ENCODE measurements around the gene DOK1. TPM values are rescaled to one million over a fixed set of nuclear protein-coding genes. Genes with fewer than 3 reads are reported as not detected.
"Not testable (repeated sequence)": the region's sequence is repeated elsewhere in the genome, so short reads cannot be mapped to it uniquely, and the experiment has no call there.

The DOK1 gene
- total RNA-seq, 2 experiments from 2014 or later = 23.1 to 24.5 TPM

- ChIA-PET CTCF (no interaction called here), POLR2A (interaction anchor here (1.8 kb wide), 1 partner anchor 15 kb away, joined by 5 read pairs; no protein-coding TSS in a partner anchor)
- H3K4me1 Mint-ChIP-seq (ENCODE audit: low read depth) = peaks cover 14% of the 10 kb centered on the region
- no peak for DNase-seq
- H3K36me3 Mint-ChIP-seq = peaks cover 4% of the 10 kb centered on the region
- peaks cover 18% of the 10 kb centered on the region for H3K27me3 Mint-ChIP-seq
- H3K9me3 Mint-ChIP-seq = no peaks in the 10 kb centered on the region
- H3K4me3 Mint-ChIP-seq = no peak overlapping the region
- no peak overlapping the region for H3K27ac Mint-ChIP-seq
- intact Hi-C loops (cut with micrococcal nuclease) = no loop called here
Measured at GRCh38 chr2:74551942-74552913, 2.3 kb upstream of the DOK1 start.

GRCh38 chr2:74552914-74553811 lies 1.4 kb upstream of the DOK1 start:
- ChIA-PET CTCF (interaction anchor here (1.3 kb wide), 1 partner anchor 8 kb away, joined by 3 read pairs; no protein-coding TSS in a partner anchor), POLR2A (interaction anchor here (1.8 kb wide), 1 partner anchor 14 kb away, joined by 5 read pairs; no protein-coding TSS in a partner anchor)
- Mint-ChIP-seq H3K9me3 (no peaks in the 10 kb centered on the region), H3K36me3 (peaks cover 4% of the 10 kb centered on the region), H3K27me3 (peaks cover 13% of the 10 kb centered on the region), H3K4me1 (ENCODE audit: low read depth) (peaks cover 13% of the 10 kb centered on the region), H3K27ac (no peak overlapping the region), H3K4me3 (peak overlapping the region; percentile 61)
- no peak for DNase-seq
- intact Hi-C loops (cut with micrococcal nuclease) = no loop called here

DNA sequence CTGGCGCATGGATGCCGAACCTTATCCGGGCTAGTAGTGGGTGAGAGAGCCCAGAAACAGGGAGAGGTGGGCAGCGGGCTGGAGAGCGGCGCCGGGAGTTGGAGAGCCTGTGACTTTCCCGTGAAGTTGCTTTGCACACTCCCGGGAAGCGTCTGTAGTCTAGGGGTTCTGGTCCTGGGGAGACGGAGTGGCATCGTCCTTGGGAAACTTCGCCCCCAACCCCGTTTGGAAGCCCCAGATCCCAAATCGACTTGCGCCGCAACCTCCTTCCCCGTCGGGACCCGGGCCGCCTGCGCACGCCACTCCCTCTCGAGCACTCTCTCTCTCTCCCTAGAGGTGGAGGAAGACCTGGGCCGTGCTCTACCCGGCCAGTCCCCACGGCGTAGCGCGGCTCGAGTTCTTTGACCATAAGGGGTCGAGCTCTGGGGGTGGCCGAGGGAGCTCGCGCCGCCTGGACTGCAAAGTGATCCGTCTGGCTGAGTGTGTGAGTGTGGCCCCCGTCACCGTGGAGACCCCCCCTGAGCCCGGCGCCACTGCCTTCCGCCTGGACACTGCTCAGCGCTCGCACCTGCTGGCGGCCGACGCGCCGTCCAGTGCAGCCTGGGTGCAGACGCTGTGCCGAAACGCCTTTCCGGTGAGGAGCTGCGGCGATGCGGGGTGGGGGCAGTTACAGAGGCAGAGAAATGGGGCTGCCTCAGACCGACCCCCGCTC lies 456 bp downstream of the DOK1 start:
- peak overlapping the region; percentile 95 for H3K4me3 Mint-ChIP-seq
- ChIA-PET CTCF (interaction anchor here (0.7 to 2.6 kb wide), 4 partner anchors 10 to 34 kb away, joined by 3 to 16 read pairs (median 4); no protein-coding TSS in a partner anchor), POLR2A (interaction anchor here (1.2 to 1.3 kb wide), 2 partner anchors 12 to 24 kb away, joined by 4 to 9 read pairs; no protein-coding TSS in a partner anchor)
- H3K36me3 Mint-ChIP-seq = peaks cover 4% of the 10 kb centered on the region
- H3K9me3 Mint-ChIP-seq = no peaks in the 10 kb centered on the region
- peak; percentile 57 for DNase-seq
- H3K4me1 Mint-ChIP-seq (ENCODE audit: low read depth) = peaks cover 8% of the 10 kb centered on the region
- intact Hi-C loops (cut with micrococcal nuclease) = loop anchor here (1.0 to 2.0 kb wide), 4 partner anchors 16 to 72 kb away; partner anchors contain the start of genes AUP1, CCDC142, HTRA2 and TTC31
- peaks cover 6% of the 10 kb centered on the region for H3K27me3 Mint-ChIP-seq
- H3K27ac Mint-ChIP-seq = peak overlapping the region; percentile 91

DNA sequence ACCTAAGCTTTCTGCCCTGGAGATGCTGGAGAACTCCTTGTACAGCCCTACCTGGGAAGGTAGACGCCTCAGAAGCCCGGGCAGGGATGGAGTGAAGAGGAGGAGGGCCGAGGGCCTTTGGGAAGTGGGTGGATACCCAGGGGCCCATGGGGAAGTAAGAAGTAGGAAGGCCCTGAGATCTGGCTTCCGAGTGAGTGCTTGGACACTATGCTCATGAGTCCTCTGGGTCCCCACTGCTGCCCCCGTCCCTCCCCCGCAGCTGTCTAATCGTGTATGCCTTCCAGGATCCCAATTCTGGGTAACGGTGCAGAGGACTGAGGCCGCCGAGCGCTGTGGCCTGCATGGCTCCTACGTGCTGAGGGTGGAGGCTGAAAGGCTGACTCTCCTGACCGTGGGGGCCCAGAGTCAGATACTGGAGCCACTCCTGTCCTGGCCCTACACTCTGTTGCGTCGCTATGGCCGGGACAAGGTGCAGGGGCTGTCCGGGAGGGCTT lies 1.1 kb downstream of the DOK1 start:
- intact Hi-C loops (cut with micrococcal nuclease) = loop anchor here (2.0 kb wide), 2 partner anchors 15 to 73 kb away; partner anchors contain the start of genes CCDC142 and TTC31
- ChIA-PET CTCF (interaction anchor here (0.7 to 2.6 kb wide), 3 partner anchors 11 to 33 kb away, joined by 3 to 16 read pairs (median 4); no protein-coding TSS in a partner anchor), POLR2A (interaction anchor here (0.6 to 1.3 kb wide), 4 partner anchors 11 to 399 kb away, joined by 3 to 9 read pairs (median 4); no protein-coding TSS in a partner anchor)
- DNase-seq = no peak
- H3K4me3 Mint-ChIP-seq = peak overlapping the region; percentile 95
- H3K9me3 Mint-ChIP-seq = no peaks in the 10 kb centered on the region
- H3K4me1 Mint-ChIP-seq (ENCODE audit: low read depth) = peaks cover 11% of the 10 kb centered on the region
- H3K36me3 Mint-ChIP-seq = peaks cover 4% of the 10 kb centered on the region
- no peak overlapping the region for H3K27ac Mint-ChIP-seq
- H3K27me3 Mint-ChIP-seq = peaks cover 3% of the 10 kb centered on the region

DNA sequence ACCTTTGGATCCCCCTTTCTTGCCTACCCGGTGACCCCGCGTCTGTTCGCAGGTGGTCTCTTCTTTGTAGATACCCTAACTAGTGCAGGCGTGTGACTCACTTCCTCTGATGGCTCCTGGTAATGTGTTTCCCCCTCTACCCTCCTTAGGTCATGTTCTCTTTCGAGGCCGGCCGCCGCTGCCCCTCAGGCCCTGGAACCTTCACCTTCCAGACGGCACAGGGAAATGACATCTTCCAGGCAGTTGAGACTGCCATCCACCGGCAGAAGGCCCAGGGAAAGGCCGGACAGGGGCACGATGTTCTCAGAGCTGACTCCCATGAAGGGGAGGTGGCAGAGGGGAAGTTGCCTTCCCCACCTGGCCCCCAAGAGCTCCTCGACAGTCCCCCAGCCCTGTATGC lies 1.6 kb downstream of the DOK1 start:
- Mint-ChIP-seq H3K36me3 (peaks cover 4% of the 10 kb centered on the region), H3K27ac (no peak overlapping the region), H3K9me3 (no peaks in the 10 kb centered on the region), H3K27me3 (peaks cover 3% of the 10 kb centered on the region), H3K4me3 (peak overlapping the region; percentile 95), H3K4me1 (ENCODE audit: low read depth) (peaks cover 11% of the 10 kb centered on the region)
- DNase-seq = no peak
- ChIA-PET CTCF (interaction anchor here (2.6 kb wide), 1 partner anchor 32 kb away, joined by 16 read pairs; no protein-coding TSS in a partner anchor), POLR2A (interaction anchor here (0.6 to 1.2 kb wide), 2 partner anchors 11 to 398 kb away, joined by 3 read pairs; no protein-coding TSS in a partner anchor)
- intact Hi-C loops (cut with micrococcal nuclease) = no loop called here

DNA sequence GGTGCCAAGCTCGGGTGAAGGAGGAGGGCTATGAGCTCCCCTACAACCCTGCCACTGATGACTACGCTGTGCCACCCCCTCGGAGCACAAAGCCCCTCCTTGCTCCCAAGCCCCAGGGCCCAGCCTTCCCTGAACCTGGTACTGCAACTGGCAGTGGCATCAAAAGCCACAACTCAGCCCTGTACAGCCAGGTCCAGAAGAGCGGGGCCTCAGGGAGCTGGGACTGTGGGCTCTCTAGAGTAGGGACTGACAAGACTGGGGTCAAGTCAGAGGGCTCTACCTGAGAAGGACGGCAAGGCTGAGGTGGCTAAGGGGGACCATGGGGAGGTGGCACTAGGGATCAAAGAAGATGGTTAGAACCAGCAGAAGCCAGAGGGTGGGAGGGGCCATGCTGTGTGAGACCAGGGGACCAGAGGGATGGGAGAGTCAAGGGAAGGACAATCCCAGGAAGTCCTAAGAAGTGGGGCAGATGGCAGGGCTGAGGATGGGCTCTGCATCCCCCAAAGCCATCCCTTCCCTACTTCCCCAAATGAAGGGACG lies 2.4 kb downstream of the DOK1 start:
- CTCF ChIA-PET = interaction anchor here (1.8 kb wide), 1 partner anchor 25 kb away, joined by 4 read pairs; no protein-coding TSS in a partner anchor
- POLR2A ChIA-PET = interaction anchor here (1.2 kb wide), 1 partner anchor 10 kb away, joined by 3 read pairs; no protein-coding TSS in a partner anchor
- intact Hi-C loops (cut with micrococcal nuclease) = no loop called here
- Mint-ChIP-seq H3K9me3 (no peaks in the 10 kb centered on the region), H3K4me1 (ENCODE audit: low read depth) (peaks cover 11% of the 10 kb centered on the region), H3K27ac (no peak overlapping the region), H3K36me3 (peaks cover 4% of the 10 kb centered on the region), H3K27me3 (peaks cover 6% of the 10 kb centered on the region), H3K4me3 (no peak overlapping the region)
- DNase-seq = no peak

DNA sequence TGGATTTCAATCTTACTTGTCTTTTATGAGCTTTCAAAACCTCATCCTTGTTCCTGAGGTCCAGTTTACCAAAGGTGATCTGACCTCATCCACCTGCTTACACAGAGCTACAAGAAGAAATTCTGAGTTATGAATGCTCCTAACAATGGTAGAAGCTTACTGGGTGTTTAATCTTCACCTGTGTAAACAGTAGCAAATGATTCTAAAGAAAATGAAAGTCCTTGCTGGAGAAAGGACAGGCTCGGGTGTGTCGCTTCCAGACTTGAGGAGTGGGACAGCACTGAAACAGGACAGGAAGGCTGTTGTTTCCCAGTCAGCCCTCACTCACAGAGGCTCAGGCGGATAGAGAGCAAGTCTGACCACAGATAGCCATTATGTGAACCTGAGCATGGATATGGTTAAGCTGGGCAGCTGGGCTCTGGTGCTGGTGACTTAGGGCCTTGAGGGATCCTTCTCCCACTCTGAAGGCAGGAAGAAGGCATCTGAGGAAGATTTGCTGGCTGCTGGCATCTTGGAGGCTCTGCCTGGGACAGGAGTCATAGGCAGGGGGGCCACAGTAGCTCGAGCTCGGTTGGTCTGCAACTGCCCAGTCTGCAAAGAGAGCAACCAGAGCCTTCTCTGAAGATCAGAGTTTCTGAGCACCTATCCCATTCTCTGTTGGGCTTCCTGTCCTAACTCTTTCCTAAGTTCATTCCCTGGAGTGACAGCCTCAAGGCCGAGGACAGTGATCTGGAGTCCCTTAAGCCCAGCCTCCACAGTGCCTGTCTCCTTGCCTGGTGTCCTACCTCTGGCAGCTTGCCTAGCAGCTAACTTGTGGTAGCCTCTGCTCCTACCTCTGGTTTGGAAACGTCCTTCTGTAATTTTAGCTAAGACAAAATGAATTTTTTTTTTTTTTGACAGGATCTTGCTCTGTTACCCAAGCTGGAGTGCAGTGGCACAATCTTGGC lies 4.0 kb downstream of the DOK1 start:
- Mint-ChIP-seq H3K36me3 (peaks cover 4% of the 10 kb centered on the region), H3K4me3 (no peak overlapping the region), H3K27me3 (peaks cover 9% of the 10 kb centered on the region), H3K4me1 (ENCODE audit: low read depth) (peaks cover 8% of the 10 kb centered on the region), H3K27ac (no peak overlapping the region), H3K9me3 (no peaks in the 10 kb centered on the region)
- POLR2A ChIA-PET = no interaction called here
- CTCF ChIA-PET = interaction anchor here (1.8 kb wide), 1 partner anchor 26 kb away, joined by 4 read pairs; no protein-coding TSS in a partner anchor
- intact Hi-C loops (cut with micrococcal nuclease) = no loop called here
- no peak for DNase-seq

- Mint-ChIP-seq H3K36me3 (peaks cover 4% of the 10 kb centered on the region), H3K27ac (no peak overlapping the region), H3K9me3 (no peaks in the 10 kb centered on the region), H3K27me3 (peaks cover 11% of the 10 kb centered on the region), H3K4me3 (no peak overlapping the region), H3K4me1 (ENCODE audit: low read depth) (peaks cover 5% of the 10 kb centered on the region)
- ChIA-PET CTCF (no interaction called here), POLR2A (no interaction called here)
- intact Hi-C loops (cut with micrococcal nuclease) = no loop called here
- DNase-seq = no peak
Measured at GRCh38 chr2:74559912-74560311, 5.4 kb downstream of the DOK1 start.

DNA sequence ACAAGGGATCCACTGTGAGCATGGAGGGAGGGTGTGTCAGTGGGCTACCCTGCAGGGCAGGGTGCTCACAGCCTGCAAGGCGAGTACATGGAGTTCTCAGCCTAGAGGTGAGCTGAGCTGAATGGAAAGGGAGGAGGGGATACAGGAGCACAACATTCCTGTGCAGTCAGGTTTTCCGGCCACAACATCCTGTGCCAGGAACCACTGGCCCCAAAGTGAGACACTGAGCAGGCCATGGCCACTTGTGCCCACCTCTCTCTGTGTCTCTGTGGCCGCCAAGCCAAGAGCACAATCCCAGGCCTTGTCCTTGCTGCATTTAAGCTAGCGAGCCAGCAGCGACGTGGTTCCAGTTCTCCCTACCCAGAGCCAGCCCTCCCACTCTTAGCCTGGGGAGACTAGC lies 6.1 kb downstream of the DOK1 start:
- Mint-ChIP-seq H3K36me3 (peaks cover 4% of the 10 kb centered on the region), H3K9me3 (no peaks in the 10 kb centered on the region), H3K27me3 (peaks cover 11% of the 10 kb centered on the region), H3K27ac (no peak overlapping the region), H3K4me1 (ENCODE audit: low read depth) (peaks cover 5% of the 10 kb centered on the region), H3K4me3 (no peak overlapping the region)
- ChIA-PET POLR2A (no interaction called here), CTCF (no interaction called here)
- no peak for DNase-seq
- intact Hi-C loops (cut with micrococcal nuclease) = no loop called here

GRCh38 chr2:74561022-74561421 lies 6.5 kb downstream of the DOK1 start:
- H3K9me3 Mint-ChIP-seq; H3K36me3 Mint-ChIP-seq; CTCF ChIA-PET; POLR2A ChIA-PET; H3K27ac Mint-ChIP-seq; H3K4me1 Mint-ChIP-seq (ENCODE audit: low read depth); intact Hi-C loops (cut with micrococcal nuclease); H3K4me3 Mint-ChIP-seq; DNase-seq: not testable (repeated sequence)
- H3K27me3 Mint-ChIP-seq = peaks cover 13% of the 10 kb centered on the region
